Left renal cortex interstitium (tissue), 4 donors: ENCODE measurements around the gene CARS2. TPM values are rescaled to one million over a fixed set of nuclear protein-coding genes. Genes with fewer than 3 reads are reported as not detected.
"Not testable (repeated sequence)": the region's sequence is repeated elsewhere in the genome, so short reads cannot be mapped to it uniquely, and the experiment has no call there.

Experiments
- DNase-seq, 4 donors: peaks; one replicate each; pipeline ENCODE4 v3.0.0-alpha.2; 2013; ENCODE audit warnings: low read depth in 4 of 4, low spot score in 2 of 4, missing footprints in 1 of 4
- polyA plus RNA-seq, 4 donors: library from polyadenylated mRNA; unstranded; fragments of 120-200 nt; gene quantifications; one replicate each; pipeline ENCODE4 v1.2.1, GENCODE V29; 2013; ENCODE audit not compliant: insufficient read length in 4 of 4

CARS2 gene
- polyA plus RNA-seq, 4 donors = 56.0 to 87.1 (median 76.0) TPM

DNA sequence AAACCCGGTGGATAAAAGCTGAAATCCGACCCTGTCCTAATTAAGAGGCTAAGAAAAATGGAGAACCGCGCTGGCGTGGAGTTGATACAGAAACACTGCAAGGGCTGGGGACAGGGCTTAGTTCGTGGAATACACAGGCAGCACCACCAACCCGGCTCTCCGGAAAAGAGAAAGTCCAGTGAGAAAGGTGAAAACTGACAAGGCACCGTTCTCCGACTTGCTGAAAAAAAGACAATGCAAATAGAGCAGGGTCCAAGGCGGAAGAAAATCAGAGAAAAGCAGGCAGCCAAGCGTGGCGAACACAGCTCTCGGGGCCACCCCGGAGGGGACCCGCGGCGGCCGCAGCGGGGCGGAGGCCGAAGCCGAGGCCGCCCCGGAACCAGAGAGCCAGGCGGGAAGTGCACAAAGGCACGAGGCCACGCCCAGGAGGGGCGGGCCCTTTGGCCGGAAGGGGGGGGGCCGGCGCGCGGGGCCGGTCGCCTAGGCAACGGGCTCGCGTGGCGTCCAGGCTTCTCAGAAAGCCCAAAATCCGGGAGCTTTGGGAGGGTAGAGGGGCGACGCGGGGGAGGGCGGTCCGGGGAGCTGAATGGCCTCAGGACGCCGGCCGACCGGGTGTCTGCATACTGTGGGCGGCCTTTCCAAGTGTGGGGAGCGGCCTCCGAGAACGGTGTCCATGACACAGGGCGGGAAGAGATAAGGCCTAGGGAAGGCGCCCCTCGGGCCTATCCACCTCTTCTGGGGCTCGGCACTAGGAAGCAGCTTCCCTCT lies 6.3 kb upstream of the CARS2 start:
- peak; percentile 74 to 92 (median 82) for DNase-seq

DNA sequence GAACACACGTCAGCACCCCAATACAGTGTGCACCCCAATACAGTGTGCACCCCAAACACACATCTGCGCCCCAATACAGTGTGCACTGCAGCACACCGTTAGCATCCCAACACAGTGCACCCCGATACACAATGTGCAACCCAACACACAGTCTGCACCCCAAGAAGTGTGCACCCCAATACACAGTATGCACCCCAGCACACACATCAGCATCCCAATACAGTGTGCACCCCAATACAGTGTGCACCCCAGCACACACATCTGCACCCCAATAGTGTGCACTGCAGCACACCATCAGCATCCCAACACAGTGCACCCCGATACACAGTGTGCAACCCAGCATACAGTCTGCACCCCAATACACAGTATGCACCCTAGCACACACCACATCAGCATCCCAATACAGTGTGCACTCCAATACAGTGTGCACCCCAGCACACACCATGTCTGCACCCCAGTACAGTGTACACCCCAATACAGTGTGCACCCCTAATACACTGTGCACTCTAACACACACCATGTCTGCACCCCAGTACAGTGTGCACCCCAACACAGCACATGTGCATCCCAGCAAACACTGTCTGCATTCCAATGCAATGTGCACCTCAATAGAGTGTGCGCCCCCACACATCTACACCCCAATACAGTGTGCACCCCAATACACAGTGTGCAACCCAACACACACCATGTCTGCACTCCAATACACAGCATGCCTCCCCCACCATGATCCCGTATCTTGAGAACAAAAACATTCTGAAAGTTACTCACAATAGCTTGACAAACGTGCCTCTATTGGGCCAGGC lies 855 bp upstream of the CARS2 start:
- DNase-seq = no peak

DNA sequence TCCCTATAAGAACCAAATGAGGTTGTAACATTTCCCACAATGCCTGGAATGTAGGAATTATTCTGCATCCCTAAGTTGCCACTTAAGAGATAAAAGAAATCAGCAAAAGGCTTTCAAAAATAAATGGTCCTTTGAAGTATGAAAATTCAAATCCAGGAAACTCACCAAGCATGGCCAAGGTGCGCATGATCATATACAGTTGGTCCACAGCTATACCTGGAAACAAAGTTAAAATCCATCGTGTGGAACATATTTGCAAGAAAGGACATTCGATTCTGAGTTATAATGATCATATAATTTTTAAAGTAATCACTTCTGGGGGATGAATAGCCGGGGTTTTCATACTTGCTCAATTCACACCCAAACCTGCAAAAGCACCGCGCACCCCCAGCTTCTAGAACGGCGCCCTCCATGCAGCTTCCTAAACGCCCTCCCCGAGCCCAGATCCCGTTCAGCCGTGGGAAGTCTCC lies 525 bp downstream of the CARS2 start:
- no peak for DNase-seq

DNA sequence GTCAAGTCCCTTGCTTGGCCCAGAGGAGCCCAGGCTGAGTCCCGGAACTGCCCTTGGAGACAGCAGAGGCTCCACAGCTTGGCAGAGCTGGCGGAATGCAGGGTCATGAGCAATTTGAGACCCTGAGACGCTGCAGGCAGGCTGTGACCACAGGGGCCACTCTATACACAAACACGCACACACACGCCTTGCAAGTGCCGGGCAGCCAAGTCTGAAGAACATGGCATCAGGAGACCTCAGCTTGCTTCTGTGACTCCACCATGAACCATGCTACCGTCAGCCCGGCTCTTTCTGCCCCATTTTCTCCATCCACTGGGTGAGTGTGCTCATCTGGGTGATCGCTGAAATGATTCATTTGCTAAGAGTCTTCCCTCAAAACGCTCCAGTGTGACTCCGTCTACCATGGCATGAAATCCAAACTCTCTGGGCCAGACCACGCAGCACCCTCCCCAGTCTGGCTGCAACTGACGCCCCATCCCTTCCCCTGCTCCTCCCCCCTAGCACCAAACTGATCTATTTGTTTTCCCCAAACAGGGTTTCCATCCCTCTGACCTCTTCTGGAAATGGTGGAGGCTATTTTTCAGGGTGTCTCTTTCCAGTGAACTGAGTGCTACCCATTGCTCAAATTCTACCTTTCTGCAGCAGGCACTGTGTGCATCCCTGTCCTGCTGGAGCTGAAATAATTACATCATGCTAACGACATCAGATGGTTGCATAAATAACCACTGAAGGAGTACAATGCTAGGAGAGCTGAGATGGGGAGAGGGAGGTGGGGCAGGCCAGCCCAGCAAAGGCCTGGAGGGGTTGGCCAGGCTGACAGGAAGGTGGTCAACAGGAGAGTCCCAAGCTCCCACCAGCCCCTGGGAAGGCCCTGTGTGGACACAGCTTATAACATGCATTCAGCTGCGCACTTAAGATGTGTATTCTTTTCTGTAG lies 3.1 kb downstream of the CARS2 start:
- DNase-seq = no peak

DNA sequence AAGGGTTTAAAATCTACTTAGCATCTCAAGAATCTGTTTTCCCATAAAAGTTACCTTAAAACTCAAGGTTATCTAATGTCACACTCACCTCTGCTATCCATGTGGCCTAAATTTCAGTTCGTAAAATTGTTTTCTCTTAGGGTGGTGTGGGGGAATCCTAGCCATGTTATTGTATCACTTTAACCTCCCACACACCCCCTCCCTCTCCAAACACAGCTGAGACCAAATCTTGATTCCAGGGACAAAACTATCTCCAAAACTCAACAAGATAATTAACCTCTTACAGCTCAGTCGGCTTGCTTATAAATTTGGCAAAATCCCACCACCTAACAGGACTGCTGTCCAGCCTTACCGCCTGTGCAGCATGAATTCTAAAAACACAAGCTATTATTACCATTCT lies 3.8 kb downstream of the CARS2 start:
- no peak for DNase-seq

DNA sequence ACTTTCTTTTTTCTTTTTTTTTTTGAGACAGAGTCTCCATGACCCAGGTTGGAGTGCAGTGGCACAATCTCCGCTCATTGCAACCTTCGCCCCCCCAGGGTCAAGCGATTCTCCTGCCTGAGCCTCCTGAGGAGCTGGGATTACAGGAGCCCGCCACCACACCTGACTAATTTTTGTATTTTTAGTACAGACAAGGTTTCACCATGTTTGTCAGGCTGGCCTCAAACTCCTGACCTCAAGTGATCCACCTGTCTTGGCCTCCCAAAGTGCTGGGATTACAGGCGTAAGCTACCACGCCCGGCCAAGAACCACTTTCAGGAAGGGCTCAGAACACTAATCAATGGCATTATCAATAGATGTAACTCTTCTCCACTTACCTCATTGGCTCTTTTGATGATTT lies 4.9 kb downstream of the CARS2 start:
- DNase-seq = not testable (repeated sequence)

DNA sequence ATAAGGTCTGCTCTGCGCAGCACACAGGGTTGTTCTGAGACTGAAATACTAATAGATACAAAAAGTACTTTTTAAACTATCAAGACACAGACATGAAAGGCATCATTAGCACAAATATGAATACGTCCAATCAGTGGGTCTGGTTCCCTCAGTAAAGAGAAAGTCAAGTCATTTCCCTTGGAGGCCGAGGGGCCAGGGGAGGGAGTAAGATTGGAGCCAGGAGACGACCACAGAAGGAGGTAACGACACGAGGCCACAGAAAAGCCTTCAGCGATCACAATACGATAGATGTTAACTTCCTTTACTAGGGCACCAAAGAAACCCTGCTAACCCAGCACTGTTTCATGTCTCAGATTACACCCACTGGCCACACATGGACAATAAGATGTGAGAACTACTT lies 5.3 kb downstream of the CARS2 start:
- DNase-seq = no peak

DNA sequence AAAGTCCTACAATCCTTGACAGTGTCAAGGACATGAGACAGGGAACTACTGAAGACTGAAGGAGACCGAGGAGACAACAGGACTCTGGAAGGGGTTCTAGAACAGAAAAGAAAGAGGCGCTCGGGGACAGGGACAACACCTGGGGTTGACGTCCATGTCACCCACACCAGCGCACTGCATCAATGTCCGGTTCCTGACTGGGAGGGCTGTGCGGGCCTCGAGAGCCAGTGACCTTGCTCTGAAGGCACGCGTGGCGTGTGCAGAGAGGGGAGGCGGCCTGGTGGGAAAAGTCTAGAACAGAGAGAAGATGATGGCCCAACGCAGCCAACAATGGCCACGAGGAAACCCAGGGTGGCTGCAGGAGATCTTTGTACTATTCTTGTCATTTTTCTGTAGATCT lies 5.7 kb downstream of the CARS2 start:
- no peak for DNase-seq

DNA sequence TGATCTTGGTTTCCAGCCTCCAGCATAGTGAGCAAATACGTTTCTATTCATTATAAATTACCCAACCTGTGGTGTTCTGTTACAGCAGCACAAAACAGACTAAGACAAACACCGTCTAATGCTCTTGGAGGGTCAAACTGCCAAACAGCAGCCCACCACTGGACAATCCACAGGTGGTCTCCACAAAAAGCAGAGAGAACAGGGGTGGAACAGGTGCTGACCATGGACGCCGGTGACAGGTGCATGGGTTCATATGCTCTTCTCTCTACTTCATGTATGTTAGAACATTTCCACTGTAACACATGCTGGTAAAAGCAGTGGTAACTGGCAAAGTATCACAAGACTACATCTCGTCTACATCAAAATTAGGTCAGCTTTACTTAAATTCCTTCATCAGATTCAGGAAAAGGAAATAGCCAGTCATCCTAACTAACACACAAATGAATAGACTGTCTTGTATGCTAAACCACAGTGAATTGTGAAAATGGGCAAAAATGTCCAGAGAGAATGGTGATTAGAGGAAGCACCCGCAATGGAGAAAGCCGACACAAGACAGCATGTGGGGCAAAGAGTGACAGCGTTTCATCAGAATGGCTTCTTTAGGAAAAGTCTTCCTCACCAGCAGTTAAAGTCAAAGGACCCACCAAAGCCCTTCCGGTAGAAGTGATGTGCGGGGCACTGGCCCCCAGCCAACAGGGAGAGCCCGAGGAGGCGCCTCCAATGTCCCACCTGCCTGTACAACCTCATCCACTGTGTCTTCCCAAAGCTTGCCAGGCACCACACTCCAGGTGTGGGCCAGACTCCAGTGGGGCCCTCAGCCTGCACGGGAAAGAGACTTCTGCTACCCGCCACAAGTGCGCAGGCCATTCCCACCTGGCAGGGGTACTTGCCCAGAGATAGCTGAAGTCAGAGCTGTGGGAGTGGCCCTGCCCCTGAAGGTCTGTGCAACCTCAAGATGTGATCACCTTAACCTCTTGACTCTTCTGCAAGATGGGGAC lies 6.5 kb downstream of the CARS2 start:
- no peak for DNase-seq

DNA sequence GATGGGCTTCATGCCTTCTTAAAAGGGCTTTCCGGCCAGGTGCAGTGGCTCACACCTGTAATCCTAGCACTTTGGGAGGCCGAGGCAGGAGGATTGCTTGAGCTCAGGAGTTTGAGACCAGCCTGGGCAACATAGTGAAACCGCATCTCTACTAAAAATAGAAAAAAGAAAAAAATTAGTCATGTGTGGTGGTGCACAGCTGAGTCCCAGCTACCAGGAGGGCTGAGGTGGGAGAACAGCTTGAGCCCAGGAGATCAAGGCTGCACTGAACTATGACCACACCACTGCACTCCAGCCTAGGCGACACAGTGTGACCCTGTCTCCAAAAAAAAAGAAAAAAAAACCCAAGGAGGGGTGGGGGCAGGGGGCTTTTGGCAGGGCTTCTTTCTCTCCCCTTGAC lies 7.2 kb downstream of the CARS2 start:
- no peak for DNase-seq

DNA sequence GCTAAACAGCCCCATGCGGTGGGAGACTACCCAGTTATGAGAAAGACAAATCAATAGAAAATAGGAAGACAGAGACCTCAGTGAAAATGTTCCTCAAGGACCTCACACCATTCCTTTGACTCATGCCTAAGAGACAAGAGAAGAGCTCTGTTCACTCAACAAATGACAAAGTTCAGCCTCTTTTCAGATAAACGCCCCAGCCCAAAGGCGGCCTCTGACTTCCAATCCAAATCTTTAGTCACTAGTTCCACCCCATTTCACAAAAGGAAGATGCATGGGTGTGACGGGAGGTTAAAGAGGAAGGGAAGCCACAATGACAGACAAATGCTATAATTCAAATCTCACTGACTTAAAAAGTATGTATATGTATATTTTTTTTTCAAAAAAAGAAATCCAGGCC lies 8.1 kb downstream of the CARS2 start:
- no peak for DNase-seq

DNA sequence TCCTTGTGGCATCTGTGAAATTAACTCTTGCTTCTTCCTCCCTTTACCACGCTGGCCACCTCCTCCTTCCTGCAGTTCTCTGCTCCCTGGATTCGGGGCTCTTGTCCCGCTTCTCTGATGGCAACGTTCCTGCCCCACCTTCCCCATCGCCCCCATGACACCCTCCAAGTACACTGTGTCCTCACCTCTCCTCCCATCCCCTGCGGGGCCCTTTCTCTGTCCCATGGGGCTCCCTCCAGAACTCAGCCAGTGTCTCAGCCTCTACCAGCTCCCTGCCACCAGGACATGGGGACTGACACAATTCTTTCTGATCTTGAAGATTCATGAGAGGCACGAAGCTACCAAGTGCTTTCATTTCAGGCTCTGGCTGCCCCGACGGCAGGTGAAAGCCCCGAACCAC lies 9.1 kb downstream of the CARS2 start:
- no peak for DNase-seq

DNA sequence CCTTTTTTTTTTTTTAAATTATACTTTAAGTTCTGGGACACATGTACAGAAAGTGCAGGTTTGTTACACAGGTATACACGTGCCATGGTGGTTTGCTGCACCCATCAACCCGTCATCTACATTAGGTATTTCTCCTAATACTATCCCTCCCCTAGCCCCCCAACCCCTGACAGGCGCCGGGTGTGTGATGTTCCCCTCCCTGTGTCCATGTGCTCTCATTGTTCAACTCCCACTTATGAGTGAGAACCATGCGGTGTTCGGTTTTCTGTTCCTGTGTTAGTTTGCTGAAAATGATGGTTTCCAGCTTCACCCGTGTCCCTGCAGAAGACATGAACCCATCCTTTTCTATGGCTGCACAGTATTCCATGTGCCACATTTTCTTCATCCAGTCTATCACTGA lies 10.1 kb downstream of the CARS2 start:
- not testable (repeated sequence) for DNase-seq

DNA sequence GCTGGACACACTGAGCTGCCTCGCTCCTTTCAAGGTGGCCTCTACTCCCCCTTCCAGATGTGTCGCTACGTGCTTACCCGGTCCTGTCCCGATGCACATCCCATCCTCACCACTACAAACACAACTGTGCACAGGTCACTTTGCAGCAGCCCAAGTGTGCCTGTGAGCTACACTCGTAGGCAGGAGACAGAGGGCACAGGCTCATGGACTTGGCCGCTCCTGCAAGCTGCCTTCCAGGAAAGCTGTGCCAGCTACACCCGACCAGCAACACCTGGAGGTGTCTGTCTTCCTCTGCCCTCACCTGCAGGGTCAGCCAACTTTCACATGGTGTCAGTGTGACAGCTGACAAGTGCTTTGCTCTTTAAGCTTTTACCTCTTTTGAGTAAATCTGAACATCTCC lies 15.4 kb downstream of the CARS2 start:
- DNase-seq = no peak

DNA sequence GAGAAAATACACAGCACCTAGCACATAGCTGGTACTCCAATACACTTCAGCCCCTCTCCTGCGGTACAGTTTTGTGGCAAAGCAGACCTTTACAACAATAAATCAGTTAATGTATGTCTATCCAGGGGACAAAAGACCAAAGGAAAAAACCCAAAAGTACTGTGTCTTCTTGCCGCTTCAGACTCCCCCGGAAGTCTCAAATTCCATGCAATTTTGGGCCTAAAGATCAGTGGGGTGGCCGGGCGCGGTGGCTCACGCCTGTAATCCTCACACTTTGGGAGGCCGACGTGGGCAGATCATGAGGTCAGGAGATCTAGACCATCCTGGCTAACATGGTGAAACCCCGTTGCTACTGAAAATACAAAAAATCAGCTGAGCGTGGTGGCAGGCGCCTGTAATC lies 16.2 kb downstream of the CARS2 start:
- DNase-seq = no peak

DNA sequence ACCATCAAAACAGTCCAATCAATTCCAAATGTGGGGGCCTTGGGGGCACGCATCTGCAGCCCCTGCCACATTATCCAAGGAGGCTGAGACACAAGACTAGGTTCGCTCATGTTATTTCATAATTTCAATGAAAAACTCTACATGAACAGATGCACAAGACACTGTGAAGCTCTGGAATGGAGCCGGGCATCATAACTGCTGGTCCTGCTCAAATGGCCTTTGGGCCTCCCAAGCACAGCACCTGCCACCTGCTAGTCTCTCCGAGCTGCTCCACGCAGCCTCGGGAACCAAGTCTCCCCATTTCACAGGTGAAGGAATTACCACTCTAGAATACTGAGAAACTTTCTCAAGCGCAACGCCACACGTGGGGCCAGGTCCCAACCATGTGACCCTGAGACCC lies 16.9 kb downstream of the CARS2 start:
- no peak for DNase-seq

DNA sequence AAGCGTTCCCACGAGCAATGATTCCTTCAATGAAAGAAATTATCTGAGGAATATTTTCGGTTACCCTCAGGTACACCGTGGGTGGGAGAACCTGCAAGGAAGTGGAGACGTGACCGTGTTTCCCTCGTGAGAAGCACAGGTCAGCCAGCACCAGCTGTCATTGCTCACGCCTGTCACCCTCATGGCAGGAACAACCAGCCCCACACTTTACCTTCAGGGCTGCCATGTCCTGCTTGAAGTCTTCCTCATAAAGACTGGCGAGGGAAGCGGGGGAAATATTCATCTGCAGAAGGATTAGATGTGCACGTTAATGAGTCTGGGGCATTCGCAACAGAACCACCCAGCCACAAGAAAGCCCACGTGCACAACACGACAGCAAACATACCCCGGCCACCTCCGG lies 18.2 kb downstream of the CARS2 start:
- DNase-seq = no peak

DNA sequence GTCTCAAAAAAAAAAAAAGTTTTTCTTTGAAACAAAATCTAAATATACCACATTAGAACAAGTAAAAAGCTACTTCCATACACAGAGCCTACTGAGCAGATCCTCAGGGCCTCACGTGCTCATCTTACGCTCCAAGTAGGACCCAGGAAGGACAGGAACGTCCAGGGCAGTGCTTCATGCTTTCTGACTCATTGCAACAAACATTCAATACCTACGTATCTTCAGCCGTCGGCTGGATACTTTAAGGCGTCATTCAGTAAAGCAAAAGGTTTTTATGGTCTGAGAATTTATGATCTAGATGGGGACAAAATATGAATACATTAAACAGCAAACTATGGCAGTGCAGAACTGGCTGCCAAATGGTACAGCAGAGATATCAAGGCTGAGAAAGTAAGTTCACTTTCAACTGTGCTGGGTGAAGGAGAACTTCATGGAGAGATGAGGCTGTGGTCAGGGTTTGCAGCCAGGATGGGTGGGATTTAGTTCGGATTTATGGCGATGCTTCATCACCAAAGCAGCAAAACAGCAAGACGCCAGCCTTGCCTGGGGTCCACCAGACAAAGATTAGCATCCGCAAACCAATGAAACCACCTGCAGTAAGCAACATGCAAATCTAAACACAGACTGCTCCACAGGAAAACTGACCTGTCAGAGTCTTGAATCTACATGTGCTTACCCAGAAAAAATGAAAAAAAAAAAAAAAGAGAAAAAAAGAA lies 20.5 kb downstream of the CARS2 start:
- DNase-seq = no peak
